SK-N-SH treated with all-trans-retinoic acid at 6 μM for 48 hours (cell line): ENCODE measurements around the gene PGF.

ENCODE experiments used
- ESRRG ChIP-seq: fragments of 250-450 bp; sonication (Bioruptor Pico); IDR thresholded peaks from 2 replicates; pipeline ENCODE4 v1.6.1; 2021; ENCODE audit warnings: mild to moderate bottlenecking
- GLIS3 ChIP-seq: fragments of 250-450 bp; sonication (Bioruptor Pico); IDR thresholded peaks from 2 replicates; pipeline ENCODE4 v1.5.0; 2020; ENCODE audit warnings: mild to moderate bottlenecking, moderate library complexity
- TCF4 ChIP-seq: fragments of 250-450 bp; sonication (Bioruptor Pico); IDR thresholded peaks from 2 replicates; pipeline ENCODE4 v1.8.0; 2021; ENCODE audit warnings: mild to moderate bottlenecking, moderate library complexity, borderline replicate concordance
- TOX ChIP-seq: fragments of 250-450 bp; sonication (Bioruptor Pico); IDR thresholded peaks from 2 replicates; pipeline ENCODE4 v1.8.0; 2021; ENCODE audit warnings: mild to moderate bottlenecking, moderate library complexity, borderline replicate concordance
- ZNF70 ChIP-seq: fragments of 450-650 bp; formaldehyde crosslinking; IDR thresholded peaks from 2 replicates; pipeline ENCODE4 v1.5.0; 2020; ENCODE audit warnings: mild to moderate bottlenecking, moderate library complexity
- ZNF8 ChIP-seq: fragments of 450-650 bp; formaldehyde crosslinking; IDR thresholded peaks from 2 replicates; pipeline ENCODE4 v1.5.0; 2020; ENCODE audit warnings: mild to moderate bottlenecking, moderate library complexity
- TF ChIP-seq, protein P1 (sequence below): fragments of 250-450 bp; sonication (Bioruptor Pico); IDR thresholded peaks from 2 replicates; pipeline ENCODE4 v1.5.1; 2020; ENCODE audit warnings: low read depth, mild to moderate bottlenecking, moderate library complexity
- TF ChIP-seq, protein P2 (sequence below): fragments of 250-450 bp; sonication (Bioruptor Pico); IDR thresholded peaks from 2 replicates; pipeline ENCODE4 v1.8.0; 2021; ENCODE audit warnings: low read depth, mild to moderate bottlenecking, moderate library complexity, borderline replicate concordance
- TF ChIP-seq, protein P3 (sequence below): fragments of 250-450 bp; sonication (Bioruptor Pico); IDR thresholded peaks from 2 replicates; pipeline ENCODE4 v1.8.0; 2020; ENCODE audit warnings: mild to moderate bottlenecking, moderate library complexity, borderline replicate concordance

DNA sequence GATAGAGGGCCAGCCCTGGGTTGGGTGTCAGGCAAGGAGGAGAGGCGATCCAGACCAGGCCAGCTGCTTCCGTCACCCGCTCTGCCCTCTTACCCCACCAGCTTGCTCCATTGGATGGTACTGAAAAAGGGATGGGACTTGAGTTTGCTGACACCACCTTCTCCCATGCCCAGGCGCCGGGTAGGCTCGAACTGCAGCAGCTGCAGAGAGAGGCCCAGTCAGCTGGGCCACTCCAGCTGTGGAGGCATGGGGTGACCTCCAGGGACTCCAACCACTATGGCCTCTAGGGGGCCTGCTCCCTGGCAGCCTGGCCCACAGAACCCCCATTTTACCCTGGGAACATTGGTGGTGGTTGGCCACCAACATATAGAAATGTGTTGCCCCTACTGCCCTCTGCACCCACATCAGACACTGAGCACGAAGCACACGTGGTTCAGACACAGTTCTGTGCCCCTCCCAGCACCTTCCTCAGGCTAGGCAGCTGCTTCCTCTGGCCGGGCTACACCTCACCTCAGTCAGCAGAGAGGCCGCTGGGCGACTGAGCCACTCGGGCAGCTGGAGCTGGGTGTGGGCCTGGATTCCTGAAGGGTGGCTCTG lies 48.4 kb downstream of the PGF start:
- TF ChIP-seq ZNF70 (CRISPR knock-in tag) (no peak), TOX (CRISPR knock-in tag) (no peak), ESRRG (CRISPR knock-in tag) (no peak), TCF4 (CRISPR knock-in tag) (no peak), GLIS3 (no peak), ZNF8 (CRISPR knock-in tag) (no peak)
- TF ChIP-seq, protein P1, sequence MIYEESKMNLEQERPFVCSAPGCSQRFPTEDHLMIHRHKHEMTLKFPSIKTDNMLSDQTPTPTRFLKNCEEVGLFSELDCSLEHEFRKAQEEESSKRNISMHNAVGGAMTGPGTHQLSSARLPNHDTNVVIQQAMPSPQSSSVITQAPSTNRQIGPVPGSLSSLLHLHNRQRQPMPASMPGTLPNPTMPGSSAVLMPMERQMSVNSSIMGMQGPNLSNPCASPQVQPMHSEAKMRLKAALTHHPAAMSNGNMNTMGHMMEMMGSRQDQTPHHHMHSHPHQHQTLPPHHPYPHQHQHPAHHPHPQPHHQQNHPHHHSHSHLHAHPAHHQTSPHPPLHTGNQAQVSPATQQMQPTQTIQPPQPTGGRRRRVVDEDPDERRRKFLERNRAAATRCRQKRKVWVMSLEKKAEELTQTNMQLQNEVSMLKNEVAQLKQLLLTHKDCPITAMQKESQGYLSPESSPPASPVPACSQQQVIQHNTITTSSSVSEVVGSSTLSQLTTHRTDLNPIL (CRISPR knock-in tag), result no peak
- TF ChIP-seq, protein P2, sequence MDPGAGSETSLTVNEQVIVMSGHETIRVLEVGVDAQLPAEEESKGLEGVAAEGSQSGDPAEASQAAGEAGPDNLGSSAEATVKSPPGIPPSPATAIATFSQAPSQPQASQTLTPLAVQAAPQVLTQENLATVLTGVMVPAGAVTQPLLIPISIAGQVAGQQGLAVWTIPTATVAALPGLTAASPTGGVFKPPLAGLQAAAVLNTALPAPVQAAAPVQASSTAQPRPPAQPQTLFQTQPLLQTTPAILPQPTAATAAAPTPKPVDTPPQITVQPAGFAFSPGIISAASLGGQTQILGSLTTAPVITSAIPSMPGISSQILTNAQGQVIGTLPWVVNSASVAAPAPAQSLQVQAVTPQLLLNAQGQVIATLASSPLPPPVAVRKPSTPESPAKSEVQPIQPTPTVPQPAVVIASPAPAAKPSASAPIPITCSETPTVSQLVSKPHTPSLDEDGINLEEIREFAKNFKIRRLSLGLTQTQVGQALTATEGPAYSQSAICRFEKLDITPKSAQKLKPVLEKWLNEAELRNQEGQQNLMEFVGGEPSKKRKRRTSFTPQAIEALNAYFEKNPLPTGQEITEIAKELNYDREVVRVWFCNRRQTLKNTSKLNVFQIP (CRISPR knock-in tag), result no peak
- TF ChIP-seq, protein P3, sequence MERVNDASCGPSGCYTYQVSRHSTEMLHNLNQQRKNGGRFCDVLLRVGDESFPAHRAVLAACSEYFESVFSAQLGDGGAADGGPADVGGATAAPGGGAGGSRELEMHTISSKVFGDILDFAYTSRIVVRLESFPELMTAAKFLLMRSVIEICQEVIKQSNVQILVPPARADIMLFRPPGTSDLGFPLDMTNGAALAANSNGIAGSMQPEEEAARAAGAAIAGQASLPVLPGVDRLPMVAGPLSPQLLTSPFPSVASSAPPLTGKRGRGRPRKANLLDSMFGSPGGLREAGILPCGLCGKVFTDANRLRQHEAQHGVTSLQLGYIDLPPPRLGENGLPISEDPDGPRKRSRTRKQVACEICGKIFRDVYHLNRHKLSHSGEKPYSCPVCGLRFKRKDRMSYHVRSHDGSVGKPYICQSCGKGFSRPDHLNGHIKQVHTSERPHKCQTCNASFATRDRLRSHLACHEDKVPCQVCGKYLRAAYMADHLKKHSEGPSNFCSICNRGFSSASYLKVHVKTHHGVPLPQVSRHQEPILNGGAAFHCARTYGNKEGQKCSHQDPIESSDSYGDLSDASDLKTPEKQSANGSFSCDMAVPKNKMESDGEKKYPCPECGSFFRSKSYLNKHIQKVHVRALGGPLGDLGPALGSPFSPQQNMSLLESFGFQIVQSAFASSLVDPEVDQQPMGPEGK (CRISPR knock-in tag), result no peak
